IMR-90 (cell line): ENCODE results near the gene AMZ1. TPM values are rescaled to one million over a fixed set of nuclear protein-coding genes. Genes with fewer than 3 reads are reported as not detected.
"Not testable (repeated sequence)": the region's sequence is repeated elsewhere in the genome, so short reads cannot be mapped to it uniquely, and the experiment has no call there.

ENCODE experiments used
- ATAC-seq: fragments of 200-7000 bp; cut with Tn5 transposase; 2 replicates; pipeline ENCODE4 v1.9.1; 2020; ENCODE audit warnings: low read depth, mild to moderate bottlenecking, moderate library complexity
- BruUV-seq: library from RNA; stranded (reverse); fragments of 400-500 nt; replicated peaks from 2 replicates; lab custom pipeline; 2021; lab: Mats Ljungman, UMichigan
- CTCF ChIA-PET: fragments of 300-600 bp; formaldehyde crosslinking; extraction: SDS; loops from one replicate; lab custom pipeline; 2021; ENCODE audit warnings: antibody characterized with exemption; lab: Yijun Ruan, JAX
- POLR2A ChIA-PET: fragments of 300-600 bp; sonication (Branson Sonifier 250); formaldehyde crosslinking; loops from one replicate; lab custom pipeline; 2022; ENCODE audit warnings: antibody characterized with exemption; ENCODE audit not compliant: unreplicated experiment; lab: Charles Lee
- DNase-seq: peaks from one replicate; pipeline ENCODE4 v3.0.0; 2013
- H2AFZ ChIP-seq: replicated peaks from 2 replicates; pipeline ENCODE3; 2013; ENCODE audit warnings: low read length, mild to moderate bottlenecking; ENCODE audit not compliant: poor library complexity
- H2AK5ac ChIP-seq: 2 replicates; pipeline ENCODE4 v1.6.1; 2013; ENCODE audit warnings: low read depth, low read length, inconsistent platforms
- H2AK9ac ChIP-seq: replicated peaks from 2 replicates; pipeline ENCODE3; 2013; ENCODE audit warnings: mild to moderate bottlenecking, low read depth, low read length, moderate library complexity; ENCODE audit not compliant: poor library complexity
- H2BK120ac ChIP-seq: 2 replicates; pipeline ENCODE4 v1.6.1; 2013; ENCODE audit warnings: low read depth, low read length, inconsistent platforms
- H2BK15ac ChIP-seq: 3 replicates; pipeline ENCODE4 v1.6.1; 2013; ENCODE audit warnings: low read depth, low read length, inconsistent platforms
- H2BK20ac ChIP-seq: 2 replicates; pipeline ENCODE4 v1.6.1; 2013; ENCODE audit warnings: low read depth, mild to moderate bottlenecking, inconsistent platforms, low read length, moderate library complexity
- H2BK5ac ChIP-seq: 2 replicates; pipeline ENCODE4 v1.6.1; 2013; ENCODE audit warnings: mild to moderate bottlenecking, low read depth, low read length, inconsistent platforms; ENCODE audit not compliant: poor library complexity, severe bottlenecking
- H3K14ac ChIP-seq: replicated peaks from 2 replicates; pipeline ENCODE4 v1.6.1; 2013; ENCODE audit warnings: low read depth, low read length, inconsistent platforms
- H3K18ac ChIP-seq: 2 replicates; pipeline ENCODE4 v1.6.1; 2013; ENCODE audit warnings: low read depth, low read length, control low read depth
- H3K23ac ChIP-seq: 2 replicates; pipeline ENCODE4 v1.6.1; 2013; ENCODE audit warnings: low read depth, low read length, inconsistent platforms
- H3K27ac ChIP-seq: 2 replicates; pipeline ENCODE4 v1.5.1; 2013; ENCODE audit warnings: mild to moderate bottlenecking, control low read depth, low read length; ENCODE audit not compliant: insufficient read depth
- H3K27me3 ChIP-seq: 2 replicates; pipeline ENCODE4 v1.6.1; 2013; ENCODE audit warnings: low read length; ENCODE audit not compliant: control insufficient read depth, insufficient read depth
- H3K36me3 ChIP-seq: 2 replicates; pipeline ENCODE4 v1.6.1; 2013; ENCODE audit warnings: low read length, mixed read lengths; ENCODE audit not compliant: control insufficient read depth, insufficient read depth
- H3K4ac ChIP-seq: 2 replicates; pipeline ENCODE4 v1.6.1; 2013; ENCODE audit warnings: low read depth, low read length, inconsistent platforms
- H3K4me1 ChIP-seq: 2 replicates; pipeline ENCODE4 v1.6.1; 2013; ENCODE audit warnings: low read length, mixed read lengths; ENCODE audit not compliant: control insufficient read depth, insufficient read depth
- H3K4me2 ChIP-seq: 2 replicates; pipeline ENCODE4 v1.6.1; 2013; ENCODE audit warnings: low read depth, mild to moderate bottlenecking, control low read depth, low read length, moderate library complexity
- H3K4me3 ChIP-seq: 2 replicates; pipeline ENCODE4 v1.5.1; 2013; ENCODE audit warnings: low read depth, mild to moderate bottlenecking, control low read depth, low read length, moderate library complexity; ENCODE audit not compliant: insufficient read depth
- H3K56ac ChIP-seq: 2 replicates; pipeline ENCODE4 v1.6.1; 2013; ENCODE audit warnings: low read length, inconsistent platforms; ENCODE audit not compliant: insufficient read depth; ENCODE audit errors: extremely low read depth
- H3K79me1 ChIP-seq, 2 experiments: 2 replicates each; pipeline ENCODE4 v1.6.1; 2013; ENCODE audit warnings: low read length in 2 of 2, inconsistent platforms in 1 of 2, low read depth in 1 of 2
- H3K9ac ChIP-seq: 2 replicates; pipeline ENCODE4 v1.6.1; 2013; ENCODE audit warnings: low read depth, low read length, control low read depth
- H3K9me1 ChIP-seq: 2 replicates; pipeline ENCODE4 v1.6.1; 2013; ENCODE audit warnings: low read length, inconsistent platforms; ENCODE audit not compliant: insufficient read depth
- H3K9me3 ChIP-seq: 2 replicates; pipeline ENCODE4 v1.6.1; 2013; ENCODE audit warnings: low read length; ENCODE audit not compliant: control insufficient read depth, insufficient read depth
- H4K20me1 ChIP-seq: 2 replicates; pipeline ENCODE4 v1.6.1; 2013; ENCODE audit warnings: low read length, inconsistent platforms; ENCODE audit not compliant: insufficient read depth
- H4K5ac ChIP-seq: 2 replicates; pipeline ENCODE4 v1.6.1; 2013; ENCODE audit warnings: mild to moderate bottlenecking, low read depth, low read length, control low read depth
- H4K8ac ChIP-seq, 2 experiments: 2 replicates each; pipeline ENCODE4 v1.6.1; 2013; ENCODE audit warnings: low read depth in 2 of 2, low read length in 2 of 2, control low read depth in 1 of 2, inconsistent platforms in 1 of 2
- H4K91ac ChIP-seq: 2 replicates; pipeline ENCODE4 v1.6.1; 2013; ENCODE audit warnings: low read depth, low read length, inconsistent platforms; ENCODE audit not compliant: insufficient read depth
- WGBS, 2 experiments: methylation state at CpG; one replicate each; pipeline versions ENCODE4 v1.1.5 to v1.1.7; 2013; ENCODE audit warnings: missing lambda C conversion rate in 2 of 2; ENCODE audit not compliant: insufficient read length in 1 of 2; ENCODE audit errors: extremely low coverage in 2 of 2; 5-methylcytosine and 5-hydroxymethylcytosine counted together
- dilution Hi-C: fragments of 300-500 bp; cut with HindIII; formaldehyde crosslinking; loops from one replicate; pipeline ENCODE4 v1.14.3; 2018; ENCODE audit warnings: low sequenced_read_pairs; ENCODE audit not compliant: unreplicated experiment
- in situ Hi-C: fragments of 300-500 bp; cut with MboI; formaldehyde crosslinking; loops from 3 replicates; pipeline ENCODE4 v1.14.3; 2019; ENCODE audit warnings: low sequenced_read_pairs, inconsistent platforms, mixed read lengths
- intact Hi-C: fragments of 100-400 bp; cut with micrococcal nuclease; formaldehyde crosslinking; loops from 2 replicates; pipeline ENCODE4 v1.10.0; 2022
- polyA plus RNA-seq, 3 experiments: library from polyadenylated mRNA; depleted of rRNA; stranded (reverse); fragments of >200 nt; gene quantifications; 2 replicates each; pipeline ENCODE4 v1.2.3, GENCODE V29; 2012; ENCODE audit warnings: low replicate concordance in 1 of 3
- total RNA-seq: library from RNA; depleted of rRNA; stranded (reverse); fragments of >200 nt; gene quantifications from 2 replicates; pipeline ENCODE4 v1.2.3, GENCODE V29; 2012
- TF ChIP-seq, protein P1 (sequence below): conservative IDR thresholded peaks from 2 replicates; pipeline ENCODE4 v1.5.1; 2012; ENCODE audit warnings: mild to moderate bottlenecking, low read depth, low read length, improper control_type of control experiment

The AMZ1 gene
- total and polyA plus RNA-seq, 2 of the 4 experiments (the other 2 are of a cell fraction), result 0.54 to 1.6 TPM

GRCh38 chr7:2675256-2675764, 12.7 kb upstream of the AMZ1 start:
- ChIA-PET CTCF (no interaction called here), POLR2A (no interaction called here)
- Histone ChIP-seq H2AK5ac (no peak overlapping the region), H2BK5ac (no peak overlapping the region), H2BK20ac (no peak overlapping the region), H4K5ac (no peak overlapping the region), H2BK15ac (no peak overlapping the region), H4K91ac (no peak overlapping the region), H3K36me3 (no peaks in the 10 kb centered on the region), H3K27ac (no peak overlapping the region), H3K23ac (no peak overlapping the region), H3K56ac (no peak overlapping the region), H3K9me1 (no peaks in the 10 kb centered on the region), H3K9me3 (peaks cover 8% of the 10 kb centered on the region), H3K4me2 (no peak overlapping the region), H4K20me1 (no peaks in the 10 kb centered on the region), H2AK9ac (no peak overlapping the region), H2BK120ac (no peak overlapping the region), H3K4ac (no peak overlapping the region), H3K4me1 (0 out of 2 replicates have a peak, but pooled peaks cover 2% of the 10 kb centered on the region), H3K4me3 (no peak overlapping the region), H3K27me3 (peaks cover 2% of the 10 kb centered on the region; the same call in 1 of the 2 replicates), H3K14ac (no peak overlapping the region), H3K18ac (no peak overlapping the region), H3K79me1 (no peaks in the 10 kb centered on the region), H3K9ac (no peak overlapping the region), H2AFZ (no peak overlapping the region), H4K8ac (no peak overlapping the region)
- dilution Hi-C loops, result no loop called here
- BruUV-seq, result no TSS peak
- TF ChIP-seq, protein P1, sequence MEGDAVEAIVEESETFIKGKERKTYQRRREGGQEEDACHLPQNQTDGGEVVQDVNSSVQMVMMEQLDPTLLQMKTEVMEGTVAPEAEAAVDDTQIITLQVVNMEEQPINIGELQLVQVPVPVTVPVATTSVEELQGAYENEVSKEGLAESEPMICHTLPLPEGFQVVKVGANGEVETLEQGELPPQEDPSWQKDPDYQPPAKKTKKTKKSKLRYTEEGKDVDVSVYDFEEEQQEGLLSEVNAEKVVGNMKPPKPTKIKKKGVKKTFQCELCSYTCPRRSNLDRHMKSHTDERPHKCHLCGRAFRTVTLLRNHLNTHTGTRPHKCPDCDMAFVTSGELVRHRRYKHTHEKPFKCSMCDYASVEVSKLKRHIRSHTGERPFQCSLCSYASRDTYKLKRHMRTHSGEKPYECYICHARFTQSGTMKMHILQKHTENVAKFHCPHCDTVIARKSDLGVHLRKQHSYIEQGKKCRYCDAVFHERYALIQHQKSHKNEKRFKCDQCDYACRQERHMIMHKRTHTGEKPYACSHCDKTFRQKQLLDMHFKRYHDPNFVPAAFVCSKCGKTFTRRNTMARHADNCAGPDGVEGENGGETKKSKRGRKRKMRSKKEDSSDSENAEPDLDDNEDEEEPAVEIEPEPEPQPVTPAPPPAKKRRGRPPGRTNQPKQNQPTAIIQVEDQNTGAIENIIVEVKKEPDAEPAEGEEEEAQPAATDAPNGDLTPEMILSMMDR, result no peak
- ATAC-seq (no peak), DNase-seq (no peak)
- intact Hi-C loops, result no loop called here
- in situ Hi-C loops, result loop anchor here (25.0 kb wide), 1 partner anchor 487 kb away; no protein-coding TSS in a partner anchor
- WGBS, 2 experiments, result 100% methylated on average over 1 of the region's 9 CpGs; no CpG with 5 or more reads in 1 of the 2 experiments

- H3K4ac ChIP-seq, H3K27me3 ChIP-seq, H3K79me1 ChIP-seq, H2BK20ac ChIP-seq, H2BK120ac ChIP-seq, H3K4me3 ChIP-seq, H3K4me1 ChIP-seq, DNase-seq, intact Hi-C loops, H3K9ac ChIP-seq, H4K5ac ChIP-seq, H3K56ac ChIP-seq, H3K36me3 ChIP-seq, H3K14ac ChIP-seq, H3K9me1 ChIP-seq, POLR2A ChIA-PET, dilution Hi-C loops, H3K4me2 ChIP-seq, ATAC-seq, H3K23ac ChIP-seq, CTCF ChIA-PET, H2AFZ ChIP-seq, H3K18ac ChIP-seq, H4K8ac ChIP-seq, H2BK5ac ChIP-seq, H3K27ac ChIP-seq, H2AK9ac ChIP-seq, H2BK15ac ChIP-seq, H3K9me3 ChIP-seq, BruUV-seq, H4K20me1 ChIP-seq, H4K91ac ChIP-seq, H2AK5ac ChIP-seq: not testable (repeated sequence)
- 70% methylated on average over 2 of the region's 8 CpGs; no CpG with 5 or more reads in 1 of the 2 experiments for WGBS, 2 experiments
- in situ Hi-C loops, result loop anchor here (25.0 kb wide), 1 partner anchor 486 kb away; no protein-coding TSS in a partner anchor
Observed at GRCh38 chr7:2676576-2676975, 11.4 kb upstream of the AMZ1 start.
